Cardiac fibroblast (primary cell): ENCODE measurements around the gene LRIF1.
"Not testable (repeated sequence)": the region's sequence is repeated elsewhere in the genome, so short reads cannot be mapped to it uniquely, and the experiment has no call there.

Experiments used
- DNase-seq, 2 donors: peaks; one replicate each; pipeline versions ENCODE4 v3.0.0 to v3.0.0-alpha.2; 2010; ENCODE audit warnings: low read depth in 2 of 2
- H3K4me3 ChIP-seq, 2 donors: replicated peaks in 1 of 2; 1 replicate in 1 of 2; 2 replicates in 1 of 2; pipeline ENCODE4 v1.5.1; 2011; ENCODE audit warnings: low read depth in 2 of 2, low read length in 2 of 2, mild to moderate bottlenecking in 2 of 2, moderate library complexity in 1 of 2
- TF ChIP-seq, protein P1 (sequence below): IDR thresholded peaks from one replicate; pipeline ENCODE4 v1.5.1; 2011; ENCODE audit warnings: low read depth, mild to moderate bottlenecking, low read length, inconsistent platforms

The LRIF1 gene

DNA sequence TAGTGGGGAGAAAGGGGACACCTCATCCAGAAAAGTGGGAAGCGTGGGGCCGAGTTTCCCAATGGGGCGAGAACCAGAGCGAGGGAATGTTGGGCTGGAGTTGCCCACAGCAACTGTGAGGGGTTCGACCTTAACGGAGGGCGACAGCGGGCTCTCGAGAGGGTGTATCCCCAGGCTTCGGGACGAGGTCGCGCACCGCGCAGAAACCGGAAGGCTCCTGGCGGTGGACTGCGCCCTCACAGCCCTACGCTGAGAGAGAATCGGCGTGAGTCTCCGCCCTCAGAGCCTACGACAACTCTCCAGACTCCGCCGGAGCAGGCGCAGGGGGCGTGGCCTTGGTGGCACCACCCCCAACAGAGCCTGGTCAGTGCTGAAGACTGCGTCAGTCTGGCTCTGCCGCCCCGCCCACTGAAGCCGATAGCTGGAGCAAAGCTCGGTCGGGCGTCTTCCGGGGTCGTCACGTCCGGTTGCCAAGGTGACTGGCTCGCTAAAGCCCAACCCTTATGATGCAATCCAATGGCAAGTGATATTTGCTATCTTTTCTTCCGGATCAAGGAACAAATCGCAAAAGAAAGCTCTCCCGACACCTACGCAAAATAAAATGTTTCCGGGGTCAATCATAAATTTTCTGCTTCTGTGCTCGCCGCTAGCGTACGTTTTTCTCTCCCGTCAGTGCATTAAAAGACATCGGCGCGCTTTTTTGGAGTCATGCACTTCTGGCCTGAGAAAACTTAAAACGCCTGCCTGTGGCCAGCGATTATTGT, at the start of gene LRIF1:
LRIF1 (minus strand) TSS at position 232 of the 764 bp plus-strand sequence. CDS start 234 bp downstream, outside the sequence.
- peak; percentile 100 for DNase-seq
- H3K4me3 ChIP-seq, result peak within 1 kb of the TSS; percentile 78 to 84
- TF ChIP-seq, protein P1, sequence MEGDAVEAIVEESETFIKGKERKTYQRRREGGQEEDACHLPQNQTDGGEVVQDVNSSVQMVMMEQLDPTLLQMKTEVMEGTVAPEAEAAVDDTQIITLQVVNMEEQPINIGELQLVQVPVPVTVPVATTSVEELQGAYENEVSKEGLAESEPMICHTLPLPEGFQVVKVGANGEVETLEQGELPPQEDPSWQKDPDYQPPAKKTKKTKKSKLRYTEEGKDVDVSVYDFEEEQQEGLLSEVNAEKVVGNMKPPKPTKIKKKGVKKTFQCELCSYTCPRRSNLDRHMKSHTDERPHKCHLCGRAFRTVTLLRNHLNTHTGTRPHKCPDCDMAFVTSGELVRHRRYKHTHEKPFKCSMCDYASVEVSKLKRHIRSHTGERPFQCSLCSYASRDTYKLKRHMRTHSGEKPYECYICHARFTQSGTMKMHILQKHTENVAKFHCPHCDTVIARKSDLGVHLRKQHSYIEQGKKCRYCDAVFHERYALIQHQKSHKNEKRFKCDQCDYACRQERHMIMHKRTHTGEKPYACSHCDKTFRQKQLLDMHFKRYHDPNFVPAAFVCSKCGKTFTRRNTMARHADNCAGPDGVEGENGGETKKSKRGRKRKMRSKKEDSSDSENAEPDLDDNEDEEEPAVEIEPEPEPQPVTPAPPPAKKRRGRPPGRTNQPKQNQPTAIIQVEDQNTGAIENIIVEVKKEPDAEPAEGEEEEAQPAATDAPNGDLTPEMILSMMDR, result peak; percentile 63

DNA sequence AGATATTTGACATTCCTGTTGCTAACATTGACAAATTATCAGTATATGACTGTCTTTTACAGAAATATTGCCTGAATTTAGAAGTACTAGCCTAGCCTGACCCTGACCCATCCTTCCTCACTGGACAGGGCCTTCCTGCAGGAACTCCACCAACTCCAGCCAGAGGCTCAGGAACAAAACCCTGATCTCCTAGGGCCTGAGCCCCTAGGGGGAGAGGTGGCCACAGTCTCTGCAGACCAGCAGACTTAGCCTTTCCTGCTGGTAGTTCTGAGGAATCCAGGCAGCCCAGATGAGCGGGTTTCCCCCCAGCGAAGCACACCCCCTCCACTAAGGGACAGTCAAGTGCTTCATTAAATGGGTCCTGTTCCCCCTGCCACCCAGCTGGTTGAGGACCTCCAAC, 44.3 kb upstream of the LRIF1 start:
- no peak for DNase-seq
- no peak overlapping the region for H3K4me3 ChIP-seq
- TF ChIP-seq, protein P1, result no peak

DNA sequence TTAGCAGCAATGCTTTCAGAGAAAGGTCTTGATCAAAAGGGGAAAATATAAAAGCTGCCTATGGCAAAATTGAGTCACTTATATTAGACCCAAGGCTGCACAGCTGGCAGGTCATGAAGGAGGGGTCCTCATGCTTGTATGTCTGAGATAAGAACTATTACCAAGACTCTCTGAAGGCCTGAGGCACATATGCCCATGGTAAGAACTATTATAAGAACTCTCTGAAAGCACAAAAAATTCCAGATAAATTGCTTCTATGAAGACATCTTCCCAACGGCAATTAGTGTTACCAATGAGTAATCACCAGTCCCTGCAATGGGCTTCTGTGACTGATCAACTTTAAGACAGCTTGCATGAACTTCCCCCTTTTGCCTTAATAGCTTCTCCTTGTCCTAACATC, 42.8 kb upstream of the LRIF1 start:
- TF ChIP-seq, protein P1, result no peak
- DNase-seq, result no peak
- no peak overlapping the region for H3K4me3 ChIP-seq

DNA sequence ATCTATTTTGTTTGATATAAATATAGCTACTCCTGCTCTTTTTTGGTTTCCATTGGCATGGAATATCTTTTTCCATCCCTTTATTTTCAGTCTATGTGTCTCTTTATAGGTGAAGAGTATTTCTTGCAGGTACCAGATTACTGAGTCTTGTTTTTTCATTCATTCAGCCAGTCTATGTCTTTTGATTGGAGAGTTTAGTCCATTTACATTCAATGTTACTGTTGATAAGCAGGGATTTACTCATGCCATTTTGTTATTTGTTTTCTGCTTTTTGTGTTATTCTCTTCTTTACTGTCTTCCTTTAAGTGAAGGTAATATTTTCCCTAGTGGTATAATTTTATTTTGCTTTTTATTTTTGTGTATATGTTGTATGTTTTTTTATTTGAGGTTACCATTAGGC, 35.9 kb upstream of the LRIF1 start:
- not testable (repeated sequence) for DNase-seq, H3K4me3 ChIP-seq

- not testable (repeated sequence) for H3K4me3 ChIP-seq
- peak; percentile 6 to 43 for DNase-seq
- TF ChIP-seq, protein P1, result peak; percentile 12
Observed at GRCh38 chr1:110992329-110992728, 28.6 kb upstream of the LRIF1 start.

DNA sequence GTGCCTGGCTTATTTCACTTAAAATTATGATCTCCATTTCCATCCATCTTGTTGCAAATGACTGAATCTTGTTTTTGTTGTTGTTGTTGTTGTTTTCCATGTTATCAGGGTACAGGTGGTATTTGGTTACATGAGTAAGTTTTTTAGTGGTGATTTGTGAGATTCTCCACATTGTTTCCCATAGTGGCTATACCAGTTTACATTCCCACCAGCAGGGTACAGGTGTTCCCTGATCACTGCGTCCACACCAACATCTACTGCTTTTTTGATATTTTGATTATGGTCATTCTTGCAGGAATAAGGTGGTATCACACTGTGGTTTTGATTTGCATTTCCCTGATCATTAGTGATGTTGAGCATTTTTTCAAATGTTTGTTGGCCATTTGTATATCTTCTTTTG, 27.6 kb upstream of the LRIF1 start:
- not testable (repeated sequence) for DNase-seq, H3K4me3 ChIP-seq

GRCh38 chr1:110990541-110990940, 26.8 kb upstream of the LRIF1 start:
- no peak overlapping the region for H3K4me3 ChIP-seq
- DNase-seq, result no peak
- TF ChIP-seq, protein P1, result no peak

DNA sequence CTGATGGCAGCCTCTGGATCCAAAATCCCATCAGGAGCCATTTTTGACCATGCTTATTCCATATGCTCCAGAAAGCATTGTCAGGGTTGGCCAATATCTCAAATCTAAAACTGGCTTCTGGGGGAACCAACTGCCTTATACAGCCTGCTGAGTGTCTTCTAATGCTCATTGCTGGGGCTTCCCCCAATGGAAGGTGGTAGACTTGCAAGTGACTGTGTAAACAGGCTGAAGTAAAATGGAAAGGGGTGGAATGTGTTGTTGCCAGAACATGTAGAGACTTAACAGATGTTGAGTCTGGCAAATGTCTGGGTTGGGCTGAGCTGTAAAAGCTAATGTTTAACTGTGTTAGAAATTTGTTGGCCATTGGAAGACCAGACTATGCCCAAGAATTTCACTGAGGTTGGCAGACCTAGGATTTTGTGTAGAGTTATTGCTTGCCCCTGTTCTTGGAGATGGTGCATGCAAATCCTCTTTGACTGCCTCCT, 22.7 kb upstream of the LRIF1 start:
- no peak for DNase-seq
- TF ChIP-seq, protein P1, result no peak
- no peak overlapping the region for H3K4me3 ChIP-seq
